Choroid plexus epithelial cell (primary cell): Measurements from ENCODE around the gene THSD7B.

Experiments used
- DNase-seq: peaks from one replicate; pipeline ENCODE4 v3.0.0-alpha.2; 2010; ENCODE audit warnings: low read depth
- H3K4me3 ChIP-seq: 2 replicates; pipeline ENCODE4 v1.5.1; 2011; ENCODE audit warnings: low read depth, mild to moderate bottlenecking, control low read depth, low read length, moderate library complexity
- TF ChIP-seq, protein P1 (sequence below): conservative IDR thresholded peaks from 2 replicates; pipeline ENCODE4 v1.5.1; 2011; ENCODE audit warnings: low read depth, mild to moderate bottlenecking, control low read depth, inconsistent platforms, low read length, moderate library complexity

THSD7B gene

DNA sequence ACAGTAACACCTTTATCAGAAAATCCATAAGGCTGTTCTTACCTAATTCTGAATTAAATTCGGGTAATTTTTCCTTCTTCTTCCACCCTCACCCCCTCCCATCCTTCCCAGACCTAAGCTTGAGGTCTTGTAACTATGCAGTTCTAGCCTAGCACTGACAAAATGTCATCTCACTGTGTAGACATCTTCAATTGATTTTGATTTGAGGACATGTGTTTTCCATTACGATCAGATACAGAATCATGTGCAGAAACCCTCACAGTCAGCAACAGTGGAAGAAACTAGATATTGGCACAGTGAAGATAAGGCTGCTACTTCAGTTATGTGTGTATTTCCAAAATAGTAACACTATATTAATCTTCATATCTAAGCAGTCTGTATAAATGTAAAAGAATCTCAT is 244.6 kb downstream of the THSD7B start:
- TF ChIP-seq, protein P1, sequence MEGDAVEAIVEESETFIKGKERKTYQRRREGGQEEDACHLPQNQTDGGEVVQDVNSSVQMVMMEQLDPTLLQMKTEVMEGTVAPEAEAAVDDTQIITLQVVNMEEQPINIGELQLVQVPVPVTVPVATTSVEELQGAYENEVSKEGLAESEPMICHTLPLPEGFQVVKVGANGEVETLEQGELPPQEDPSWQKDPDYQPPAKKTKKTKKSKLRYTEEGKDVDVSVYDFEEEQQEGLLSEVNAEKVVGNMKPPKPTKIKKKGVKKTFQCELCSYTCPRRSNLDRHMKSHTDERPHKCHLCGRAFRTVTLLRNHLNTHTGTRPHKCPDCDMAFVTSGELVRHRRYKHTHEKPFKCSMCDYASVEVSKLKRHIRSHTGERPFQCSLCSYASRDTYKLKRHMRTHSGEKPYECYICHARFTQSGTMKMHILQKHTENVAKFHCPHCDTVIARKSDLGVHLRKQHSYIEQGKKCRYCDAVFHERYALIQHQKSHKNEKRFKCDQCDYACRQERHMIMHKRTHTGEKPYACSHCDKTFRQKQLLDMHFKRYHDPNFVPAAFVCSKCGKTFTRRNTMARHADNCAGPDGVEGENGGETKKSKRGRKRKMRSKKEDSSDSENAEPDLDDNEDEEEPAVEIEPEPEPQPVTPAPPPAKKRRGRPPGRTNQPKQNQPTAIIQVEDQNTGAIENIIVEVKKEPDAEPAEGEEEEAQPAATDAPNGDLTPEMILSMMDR: no peak
- no peak overlapping the region for H3K4me3 ChIP-seq
- no peak for DNase-seq

DNA sequence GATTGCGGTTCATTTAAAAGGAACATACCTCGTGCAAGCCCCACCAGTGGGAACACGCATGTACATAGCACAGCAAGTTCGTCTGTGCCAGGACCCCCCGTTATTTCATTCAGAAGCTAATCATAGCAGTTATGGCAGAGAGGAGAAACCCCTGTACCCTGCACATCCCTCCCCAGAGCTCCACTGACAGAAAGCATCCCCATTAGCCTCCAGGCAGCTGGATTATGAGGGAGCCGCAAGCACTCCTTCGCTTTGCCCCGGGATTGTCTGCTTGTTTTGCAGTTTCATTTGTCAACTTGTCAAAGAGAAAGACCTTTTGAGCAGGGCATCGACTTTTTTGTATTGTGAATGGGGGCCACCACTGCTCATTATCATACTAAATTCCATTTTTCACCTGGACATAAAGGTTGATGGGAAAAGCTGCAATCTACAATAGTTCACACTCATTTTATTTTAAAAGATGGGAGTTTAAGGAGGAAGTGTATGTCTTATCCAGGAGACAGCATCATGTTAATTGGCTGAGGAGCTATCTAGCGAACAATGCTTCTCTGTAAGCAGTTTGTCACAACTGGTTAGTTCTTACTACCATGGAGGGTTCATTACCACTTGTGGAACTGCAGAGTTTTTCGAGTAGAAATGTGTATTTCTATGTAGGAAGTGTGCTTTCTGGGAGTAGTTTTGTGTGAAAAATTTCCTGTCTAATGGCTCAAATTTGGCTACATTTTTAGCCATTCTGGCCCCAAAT is 255.3 kb downstream of the THSD7B start:
- H3K4me3 ChIP-seq: no peak overlapping the region
- no peak for DNase-seq
- TF ChIP-seq, protein P1: no peak

DNA sequence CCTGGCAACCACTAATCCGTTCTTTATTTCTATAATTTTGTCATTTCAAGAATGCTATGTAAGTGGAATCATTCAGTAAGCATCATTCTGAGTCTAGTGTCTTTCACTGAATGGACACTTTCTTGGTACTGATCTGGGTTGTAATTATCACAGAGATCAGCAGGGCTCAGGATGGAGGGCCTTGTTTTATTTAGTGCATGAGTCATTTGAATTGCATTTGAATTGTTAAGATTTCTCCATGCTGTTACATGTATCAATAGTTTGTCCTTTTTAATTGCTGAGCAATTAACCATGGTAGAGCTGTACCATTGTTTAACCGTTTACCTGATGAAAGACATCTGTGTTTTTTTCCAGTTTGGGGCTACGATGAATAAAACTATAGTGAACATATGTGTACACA is 256.4 kb downstream of the THSD7B start:
- TF ChIP-seq, protein P1: no peak
- DNase-seq: no peak
- H3K4me3 ChIP-seq: no peak overlapping the region

DNA sequence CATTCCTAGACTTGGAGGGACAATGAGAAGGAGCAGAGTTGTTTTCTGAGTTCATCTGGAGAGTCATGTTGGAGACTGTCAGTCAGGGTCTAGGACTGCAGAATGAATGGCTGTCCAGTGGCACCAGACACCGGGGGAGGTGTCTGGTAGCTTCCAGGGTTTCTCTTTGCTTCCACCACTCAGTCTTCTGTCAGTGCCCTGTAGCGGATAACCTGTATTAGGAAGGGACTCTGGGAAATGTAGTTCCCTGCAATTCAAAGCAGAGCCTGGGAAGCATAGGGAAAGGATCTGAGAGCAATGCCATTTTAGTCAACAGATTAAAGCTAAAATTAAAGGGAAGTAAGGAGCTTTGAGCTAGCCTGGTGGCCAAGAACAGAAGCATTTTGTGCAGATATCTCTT is 257.9 kb downstream of the THSD7B start:
- no peak for DNase-seq
- no peak overlapping the region for H3K4me3 ChIP-seq
- TF ChIP-seq, protein P1: no peak

DNA sequence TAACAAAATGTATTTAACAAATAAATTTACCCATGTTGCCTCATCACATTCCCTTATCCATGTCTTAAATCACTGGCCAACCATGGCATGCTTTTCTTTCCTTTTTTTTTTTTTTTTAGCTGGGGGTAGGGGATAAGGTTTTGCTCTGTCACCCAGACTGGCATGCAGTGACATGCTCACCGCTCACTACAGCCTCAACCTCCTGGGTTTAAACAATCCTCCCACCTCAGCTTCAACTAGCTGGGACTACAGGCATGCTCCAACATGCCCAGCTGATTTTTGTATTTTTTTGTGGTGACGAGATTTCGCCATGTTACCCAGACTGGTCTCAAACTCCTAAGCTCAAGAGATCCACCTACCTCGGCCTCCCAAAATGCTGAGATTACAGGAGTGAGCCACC is 266.4 kb downstream of the THSD7B start:
- H3K4me3 ChIP-seq: no peak overlapping the region
- no peak for DNase-seq
- TF ChIP-seq, protein P1: no peak

DNA sequence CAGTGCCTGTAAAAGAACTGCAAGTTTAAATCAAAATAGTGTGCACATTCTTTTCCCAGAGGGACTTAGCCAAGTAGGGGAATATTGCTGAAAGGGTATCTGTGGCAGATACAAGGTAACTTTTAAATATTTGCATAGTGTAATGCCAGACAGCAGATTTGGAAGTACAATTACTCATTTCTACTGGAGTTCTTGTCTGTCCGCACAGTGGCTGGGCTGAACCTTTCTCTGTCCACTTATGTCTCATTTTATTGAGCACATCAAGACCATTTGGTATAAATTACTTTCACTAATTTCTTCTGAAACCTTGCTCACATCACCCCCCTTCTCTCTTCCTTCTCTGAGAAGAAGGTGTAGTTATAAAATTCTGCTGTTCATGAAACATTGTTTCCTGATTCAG is 271.3 kb downstream of the THSD7B start:
- no peak for DNase-seq
- no peak overlapping the region for H3K4me3 ChIP-seq
- TF ChIP-seq, protein P1: no peak

DNA sequence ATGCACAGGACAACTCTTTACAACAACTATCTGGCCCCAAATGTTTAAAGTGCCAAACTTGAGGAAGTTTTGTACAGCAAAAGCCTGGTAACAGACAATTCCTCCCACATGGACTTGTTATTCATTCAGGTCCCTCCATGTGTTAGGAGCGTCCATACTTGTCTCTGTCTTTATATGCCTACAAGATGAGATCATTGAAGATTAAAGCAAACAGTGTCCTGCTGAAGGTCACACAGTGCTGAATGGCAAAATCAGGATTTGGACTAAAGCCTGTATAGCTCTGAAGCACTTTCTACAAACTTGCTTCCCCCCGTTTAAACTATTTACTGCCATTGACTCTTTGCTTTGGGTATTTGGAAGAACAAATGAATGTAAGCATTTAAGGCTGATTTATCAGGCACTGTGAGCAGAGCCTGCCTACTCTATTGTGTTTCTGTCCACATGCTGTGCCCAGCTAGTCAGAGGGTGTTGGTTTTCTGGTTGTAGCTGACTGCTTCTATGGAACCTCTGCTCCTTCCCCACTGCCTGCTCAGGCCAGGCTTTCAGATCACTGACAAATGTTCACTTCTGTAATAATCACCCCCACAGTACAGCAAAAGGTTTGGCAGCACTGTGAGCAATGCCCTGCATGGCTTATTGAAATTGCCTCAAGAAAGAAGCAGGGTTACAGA is 274.3 kb downstream of the THSD7B start:
- DNase-seq: no peak
- no peak overlapping the region for H3K4me3 ChIP-seq
- TF ChIP-seq, protein P1: no peak
